GM18870 (cell line): ENCODE results near the gene EDDM3A.
"Not testable (repeated sequence)": the region's sequence is repeated elsewhere in the genome, so short reads cannot be mapped to it uniquely, and the experiment has no call there.

Experiments
- ATAC-seq: cut with Tn5 transposase; IDR thresholded peaks from one replicate; pipeline ENCODE4 v1.9.1; 2021; ENCODE audit warnings: moderate library complexity; ENCODE audit not compliant: unreplicated experiment

EDDM3A gene, protein sequence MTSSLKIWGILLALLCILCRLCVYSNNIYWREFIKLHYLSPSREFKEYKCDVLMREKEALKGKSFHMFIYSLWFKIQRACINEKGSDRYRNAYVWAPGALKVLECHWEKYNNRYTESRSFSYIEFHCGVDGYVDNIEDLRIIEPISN

GRCh38 chr14:20745571-20746358 lies at the start of gene EDDM3A:
Gene EDDM3A, plus strand, starts transcription at chr14:20745887. Its CDS starts 1,694 bp downstream, at chr14:20747581.
- ATAC-seq = no peak

DNA sequence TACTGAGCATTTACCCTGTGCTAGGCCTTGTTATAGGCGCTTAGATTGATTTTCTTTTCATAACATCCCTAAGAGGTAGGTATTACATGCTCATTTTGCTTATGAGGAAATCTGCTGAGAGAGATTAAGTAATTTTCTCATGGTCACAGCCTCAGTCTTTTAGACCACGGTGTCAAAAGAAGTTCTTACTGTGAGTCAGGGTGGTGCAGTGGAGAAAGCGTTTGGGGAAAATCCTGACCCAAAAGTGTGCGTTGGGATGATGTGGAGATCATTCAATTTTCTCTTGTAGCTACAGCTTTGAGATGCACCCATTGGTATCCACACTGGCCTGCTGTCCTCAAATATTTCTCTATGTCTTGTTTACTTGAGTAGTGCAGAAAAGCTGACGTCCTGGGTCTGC lies 48.9 kb upstream of the EDDM3A start:
- ATAC-seq = no peak

- ATAC-seq = no peak
These were observed 48.2 kb upstream of the EDDM3A start for GRCh38 chr14:20697273-20698017.

DNA sequence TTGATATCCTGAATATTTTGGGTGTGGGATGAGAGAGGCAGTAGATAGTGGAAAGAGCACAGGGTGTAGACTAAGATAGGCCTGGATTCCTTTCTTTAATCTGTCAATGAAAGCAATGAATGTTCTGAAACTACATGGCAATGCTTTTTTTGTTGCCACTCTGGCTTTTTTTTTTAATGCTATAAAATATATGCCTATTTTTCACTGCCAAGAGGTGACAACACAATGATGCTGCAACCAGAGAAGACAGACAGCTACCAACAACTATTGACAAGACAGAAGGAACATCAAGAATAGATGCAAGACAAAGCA lies 47.7 kb upstream of the EDDM3A start:
- ATAC-seq = no peak

GRCh38 chr14:20698934-20699333 lies 46.8 kb upstream of the EDDM3A start:
- ATAC-seq = no peak

GRCh38 chr14:20699931-20700330 lies 45.8 kb upstream of the EDDM3A start:
- ATAC-seq = no peak

DNA sequence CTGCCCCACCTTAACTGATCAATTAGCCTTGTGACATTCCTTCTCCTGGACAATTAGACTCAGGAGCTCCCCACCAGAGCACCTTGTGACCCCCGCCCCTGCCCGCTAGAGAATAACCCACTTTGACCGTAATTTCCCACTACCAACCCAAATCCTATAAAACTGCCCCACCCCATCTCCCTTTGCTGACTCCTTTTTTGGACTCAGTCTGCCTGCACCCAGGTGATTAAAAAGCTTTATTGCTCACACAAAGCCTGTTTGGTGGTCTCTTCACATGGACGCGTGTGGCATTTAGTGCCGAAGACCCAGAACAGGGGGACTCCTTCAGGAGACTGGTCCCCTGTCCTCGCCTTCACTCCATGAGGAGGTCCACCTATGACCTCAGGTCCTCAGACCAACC lies 44.7 kb upstream of the EDDM3A start:
- not testable (repeated sequence) for ATAC-seq

DNA sequence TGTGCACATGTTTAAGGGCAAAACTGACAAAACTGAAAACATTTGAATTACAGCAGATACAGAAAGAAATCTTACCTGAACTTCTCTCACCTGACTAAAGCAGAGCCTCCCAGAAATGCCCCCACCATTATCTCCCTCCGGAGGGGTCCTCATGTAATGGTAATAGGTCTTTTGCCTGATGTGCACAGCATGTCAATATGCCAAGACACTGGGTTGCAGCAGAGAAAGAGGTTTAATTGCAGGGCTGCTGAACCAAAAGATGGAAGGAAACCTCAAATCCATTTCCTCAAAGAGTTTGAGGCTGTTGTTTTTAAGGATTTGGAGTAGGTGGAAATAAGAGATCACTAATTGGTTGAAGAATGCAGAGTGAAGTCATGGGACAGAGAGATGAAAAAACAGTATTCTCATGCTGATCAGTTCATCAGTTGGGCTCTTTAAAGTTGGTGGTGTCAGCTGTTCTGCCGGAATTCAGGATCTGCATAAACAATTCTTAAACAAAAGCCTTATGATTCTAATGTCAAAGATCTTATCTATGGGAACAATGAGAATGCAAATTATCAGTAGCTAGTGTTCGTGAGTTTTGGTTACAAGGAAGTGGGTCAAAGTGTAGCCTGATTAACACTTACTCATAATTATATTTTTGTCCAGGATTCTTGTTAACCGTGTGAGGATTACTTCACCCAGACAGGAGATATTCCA lies 38.9 kb upstream of the EDDM3A start:
- ATAC-seq = no peak

- ATAC-seq = no peak
These were observed 38.1 kb upstream of the EDDM3A start for GRCh38 chr14:20707622-20708021.

- ATAC-seq = no peak
These were observed 34.4 kb upstream of the EDDM3A start for GRCh38 chr14:20711261-20711660.

DNA sequence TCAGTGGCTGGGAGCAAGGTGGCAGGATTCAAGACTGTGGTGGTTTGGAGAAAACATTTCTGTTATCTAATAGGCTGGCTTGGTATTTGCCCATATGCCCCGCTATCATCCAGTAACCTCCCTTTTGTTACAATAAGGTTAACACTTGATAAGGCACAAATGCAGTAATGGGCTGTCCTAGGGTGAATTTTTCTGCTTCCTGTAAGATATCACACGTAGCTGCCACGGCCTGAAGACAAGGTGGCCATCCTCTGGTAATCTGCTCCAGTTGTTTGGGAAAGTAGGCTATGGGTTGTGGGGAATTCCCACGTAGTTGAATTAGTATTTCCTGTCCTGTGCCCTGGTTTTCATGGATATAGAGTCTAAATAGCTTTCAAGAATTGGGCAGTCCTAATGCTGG lies 34.0 kb upstream of the EDDM3A start:
- no peak for ATAC-seq

DNA sequence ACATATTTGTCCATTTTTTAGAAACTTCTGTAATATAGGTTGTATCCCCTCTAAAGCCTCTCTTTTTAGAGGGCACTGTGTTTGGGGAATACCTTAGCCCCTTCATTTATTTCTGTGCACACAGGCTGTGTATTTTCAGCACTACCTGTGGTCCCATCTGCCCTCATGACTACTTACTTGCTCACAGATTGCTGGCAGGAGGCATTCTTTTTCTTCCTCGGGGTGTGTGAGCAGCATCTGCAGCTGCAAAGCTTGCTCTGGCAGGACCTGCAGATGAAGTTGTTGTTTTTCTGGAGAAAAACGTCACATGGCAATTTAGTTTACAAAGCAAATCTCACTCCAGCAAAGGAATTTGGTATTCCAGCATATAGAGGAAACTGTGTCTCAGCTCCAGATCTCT lies 32.8 kb upstream of the EDDM3A start:
- no peak for ATAC-seq

GRCh38 chr14:20714593-20715250 lies 31.0 kb upstream of the EDDM3A start:
- ATAC-seq = no peak

DNA sequence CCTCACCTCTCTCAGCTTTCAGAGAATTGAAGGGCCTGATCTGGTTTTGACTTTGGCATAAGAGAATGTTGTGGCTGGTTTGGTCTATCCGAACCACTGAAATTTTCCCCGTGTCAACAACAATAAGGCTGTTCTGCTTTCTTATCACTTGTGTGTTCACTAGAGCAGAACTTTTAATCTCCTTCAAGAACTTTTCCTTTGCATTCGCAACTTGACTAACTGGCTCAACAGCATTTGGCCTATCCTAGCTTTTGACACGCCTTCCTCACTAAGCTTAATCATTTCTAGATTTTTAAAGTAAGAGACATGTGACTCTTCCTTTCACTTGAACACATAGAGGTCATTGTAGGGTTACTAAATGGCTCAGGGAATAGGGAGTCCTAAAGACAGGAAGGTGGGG lies 25.9 kb upstream of the EDDM3A start:
- ATAC-seq = no peak

- ATAC-seq = no peak
These were observed 24.9 kb upstream of the EDDM3A start for GRCh38 chr14:20720741-20721140.

- no peak for ATAC-seq
These were observed 23.7 kb upstream of the EDDM3A start for GRCh38 chr14:20722016-20722415.

GRCh38 chr14:20723488-20723887 lies 22.2 kb upstream of the EDDM3A start:
- no peak for ATAC-seq

DNA sequence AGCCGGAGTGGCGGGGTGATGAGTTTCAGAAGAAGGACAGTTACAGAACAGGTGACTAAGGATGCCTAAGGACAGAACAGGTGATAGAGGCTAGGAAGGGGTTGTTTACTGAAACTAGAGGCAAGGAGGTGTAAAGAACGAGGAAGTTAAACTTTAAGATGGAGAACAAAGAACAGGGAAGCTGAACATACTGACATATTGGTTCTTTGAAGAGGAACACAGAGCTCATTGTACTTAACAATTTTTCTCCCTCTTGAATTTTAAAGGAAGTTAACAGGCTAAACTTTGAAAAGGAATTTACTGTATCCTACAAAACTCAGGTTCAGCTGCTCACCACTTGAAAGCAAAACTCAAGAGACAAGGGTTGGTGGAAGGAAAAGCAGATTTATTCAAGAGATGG lies 19.6 kb upstream of the EDDM3A start:
- ATAC-seq = not testable (repeated sequence)

DNA sequence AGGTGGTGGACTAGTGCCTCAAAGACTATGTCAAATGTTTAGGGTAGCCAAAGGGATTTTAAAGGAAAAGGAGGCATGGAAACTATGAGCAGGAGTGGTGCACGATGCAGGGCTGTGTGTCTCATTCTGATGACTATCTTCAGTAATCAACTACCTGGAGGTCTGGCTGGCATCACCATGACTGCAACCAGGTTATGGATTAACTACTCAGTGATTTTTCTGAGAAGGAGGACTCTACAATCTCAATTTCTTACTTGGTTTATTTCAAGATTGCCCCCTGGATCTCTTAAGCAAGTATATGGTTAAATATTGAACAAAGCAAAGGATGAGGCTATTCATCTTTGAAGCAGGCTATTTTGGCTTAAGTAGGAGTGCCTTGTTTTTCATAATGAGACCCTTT lies 19.2 kb upstream of the EDDM3A start:
- ATAC-seq = no peak

GRCh38 chr14:20730891-20731290 lies 14.8 kb upstream of the EDDM3A start:
- ATAC-seq = no peak

DNA sequence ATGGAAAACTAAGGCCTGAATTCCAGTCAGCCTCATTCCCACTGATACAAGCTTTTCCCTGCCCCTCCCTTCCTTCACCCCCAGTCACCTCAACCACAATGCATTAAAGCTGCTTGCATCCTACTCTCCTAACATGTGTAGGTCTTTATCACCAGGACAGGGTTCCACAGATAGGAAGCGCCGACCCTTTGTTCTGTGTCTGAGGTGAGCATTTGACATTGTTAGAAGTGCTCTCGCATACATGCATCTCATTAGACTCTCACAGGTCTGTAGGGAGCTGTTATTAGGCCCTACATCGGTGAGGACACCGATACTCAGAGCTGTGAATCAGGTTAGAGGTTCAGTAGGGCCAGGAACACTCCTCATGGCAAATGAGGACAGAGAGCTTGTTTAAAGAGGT lies 13.2 kb upstream of the EDDM3A start:
- ATAC-seq = no peak
